Breast epithelium (tissue), 4 donors: ENCODE results near the gene TRMT61A. TPM values are rescaled to one million over a fixed set of nuclear protein-coding genes. Genes with fewer than 3 reads are reported as not detected.
"Not testable (repeated sequence)": the region's sequence is repeated elsewhere in the genome, so short reads cannot be mapped to it uniquely, and the experiment has no call there.

Source experiments
- DNase-seq, 2 donors: peaks; one replicate each; pipeline ENCODE4 v3.0.0-alpha.2; 2019; ENCODE audit warnings: low spot score in 2 of 2
- H3K27ac ChIP-seq, 2 donors: fragments of 200-600 bp; sonication (generic) in 1 of 2; one replicate each; pipeline ENCODE4 v1.5.1; 2016 to 2019; ENCODE audit warnings: mild to moderate bottlenecking in 1 of 2
- H3K27me3 ChIP-seq, 2 donors: fragments of 200-600 bp; sonication (generic) in 1 of 2; one replicate each; pipeline versions ENCODE4 v1.5.1 to v1.6.0; 2017 to 2019; ENCODE audit warnings: control low read depth in 1 of 2, mild to moderate bottlenecking in 1 of 2
- H3K36me3 ChIP-seq: fragments of 200-600 bp; one replicate; pipeline ENCODE4 v1.5.1; 2019
- H3K4me1 ChIP-seq, 2 donors: fragments of 200-600 bp; sonication (generic); one replicate each; pipeline ENCODE4 v1.5.1; 2016 to 2019; ENCODE audit warnings: control low read depth in 1 of 2
- H3K4me3 ChIP-seq, 3 donors: fragments of 200-600 bp; sonication (generic); 1 replicate in 2 of 3; 2 replicates in 1 of 3; pipeline ENCODE4 v1.5.1; 2016 to 2019; ENCODE audit warnings: mild to moderate bottlenecking in 3 of 3, moderate library complexity in 2 of 3
- H3K9me3 ChIP-seq, 2 donors: fragments of 200-600 bp; sonication (generic) in 1 of 2; one replicate each; pipeline ENCODE4 v1.5.1; 2016 to 2019; ENCODE audit warnings: control low read depth in 1 of 2
- POLR2A ChIP-seq: fragments of 450-650 bp; IDR thresholded peaks from one replicate; pipeline ENCODE4 v1.6.1; 2016; ENCODE audit warnings: antibody characterized with exemption, mild to moderate bottlenecking, moderate library complexity
- POLR2AphosphoS5 ChIP-seq, 3 donors: sonication (generic); formaldehyde crosslinking; IDR thresholded peaks; one replicate each; pipeline ENCODE4 v1.6.1; 2017; ENCODE audit warnings: antibody characterized with exemption in 3 of 3
- intact Hi-C: fragments of 100-400 bp; cut with DNase I; formaldehyde crosslinking; loops from one replicate; pipeline ENCODE4 v1.15.1; 2023; ENCODE audit warnings: low total_unique reads
- total RNA-seq, 3 donors: library from RNA; depleted of rRNA; stranded (reverse); fragments of >200 nt; gene quantifications; one replicate each; pipeline ENCODE4 v1.1.0, GENCODE V29; 2016
- TF ChIP-seq, protein P1 (sequence below), 3 donors: fragments of 450-650 bp; IDR thresholded peaks; one replicate each; pipeline ENCODE4 v1.5.1; 2016 to 2017; ENCODE audit warnings: antibody characterized with exemption in 3 of 3, mild to moderate bottlenecking in 3 of 3, moderate library complexity in 3 of 3

The TRMT61A gene
- total RNA-seq, 3 donors from 2014 or later: 10.7 to 17.7 (median 11.3) TPM

DNA sequence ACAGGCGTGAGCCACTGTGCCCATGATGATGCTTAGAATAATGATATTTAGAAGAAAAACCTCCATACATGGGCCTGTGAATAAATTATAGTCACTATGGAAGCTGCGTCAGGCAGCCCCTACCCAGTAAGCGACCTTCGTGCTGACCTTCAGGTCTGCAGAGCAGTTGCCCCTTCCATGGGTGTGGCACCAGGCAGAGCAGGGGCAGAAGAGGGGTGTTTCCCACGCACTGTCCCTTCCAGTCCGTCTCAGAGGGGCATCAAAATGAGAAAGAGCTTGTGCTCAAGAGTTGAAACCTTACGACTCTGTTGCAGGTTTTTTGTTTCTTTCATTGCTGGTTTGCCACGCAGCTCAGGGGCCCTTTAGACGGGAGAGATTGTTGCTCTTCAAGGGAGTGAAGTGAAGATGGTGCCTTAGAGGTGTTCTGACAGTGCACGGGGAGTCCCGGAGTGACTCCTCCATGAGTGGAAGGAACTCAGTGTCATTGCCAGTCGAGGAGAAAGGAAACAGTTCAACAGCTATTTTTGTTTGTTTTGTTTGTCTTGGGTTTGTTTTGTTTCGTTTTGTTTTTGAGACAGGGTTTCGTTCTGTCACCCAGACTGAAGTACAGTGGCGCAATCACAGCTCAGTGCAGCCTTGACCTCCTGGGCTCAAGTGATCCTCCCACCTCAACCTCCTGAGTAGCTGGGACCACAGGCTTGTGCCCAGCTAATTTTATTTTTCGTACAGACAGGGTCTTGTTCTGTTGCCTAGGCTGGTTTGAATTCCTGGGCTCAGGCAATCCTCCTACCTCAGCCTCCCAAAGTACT, 20.3 kb upstream of the TRMT61A start:
- H3K27ac ChIP-seq: no peak overlapping the region

DNA sequence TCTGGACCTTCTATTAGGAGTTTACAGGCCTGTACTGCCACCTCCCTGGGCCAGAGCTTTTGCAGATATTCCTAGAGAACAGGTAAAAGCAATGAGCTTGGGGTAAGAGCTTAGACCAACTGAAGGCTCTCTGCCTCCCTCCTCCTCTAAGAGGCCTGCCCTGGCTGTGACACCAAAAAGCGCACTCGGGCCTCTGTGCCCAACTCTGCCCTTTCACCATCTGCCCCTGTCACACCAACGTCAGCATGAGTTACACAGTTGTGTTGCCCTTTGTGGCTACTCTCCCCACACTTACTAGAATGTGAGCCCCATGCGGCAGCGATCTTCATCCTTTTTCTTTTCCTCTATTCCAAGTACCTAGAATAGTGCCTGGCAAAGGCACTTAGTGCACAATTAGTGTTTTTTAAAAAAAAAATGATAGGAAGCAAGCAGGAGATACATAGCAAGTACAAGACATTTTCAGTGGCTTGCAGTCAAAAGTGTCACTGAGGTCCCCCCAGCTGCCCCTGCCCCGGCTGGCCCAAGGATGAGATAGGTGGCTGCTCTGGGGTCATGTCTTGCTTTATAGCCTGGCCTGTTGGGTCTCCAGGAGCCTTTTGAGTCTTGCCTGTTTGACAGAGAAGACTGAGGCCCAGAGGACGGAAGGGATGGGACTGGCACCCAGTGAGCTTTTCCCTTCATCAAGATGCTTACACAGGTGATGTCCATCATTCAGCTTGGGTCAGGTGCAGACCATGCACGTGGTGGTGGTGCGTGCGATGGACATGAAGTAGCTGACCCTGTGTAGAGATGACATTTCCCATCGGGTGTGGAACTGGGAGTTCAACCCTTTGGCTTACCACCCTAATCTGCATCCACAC, 18.9 kb upstream of the TRMT61A start:
- H3K4me3 ChIP-seq: no peak overlapping the region
- intact Hi-C loops: no loop called here
- DNase-seq: peak in 1 of 2 donors; percentile 35
- TF ChIP-seq, protein P1, sequence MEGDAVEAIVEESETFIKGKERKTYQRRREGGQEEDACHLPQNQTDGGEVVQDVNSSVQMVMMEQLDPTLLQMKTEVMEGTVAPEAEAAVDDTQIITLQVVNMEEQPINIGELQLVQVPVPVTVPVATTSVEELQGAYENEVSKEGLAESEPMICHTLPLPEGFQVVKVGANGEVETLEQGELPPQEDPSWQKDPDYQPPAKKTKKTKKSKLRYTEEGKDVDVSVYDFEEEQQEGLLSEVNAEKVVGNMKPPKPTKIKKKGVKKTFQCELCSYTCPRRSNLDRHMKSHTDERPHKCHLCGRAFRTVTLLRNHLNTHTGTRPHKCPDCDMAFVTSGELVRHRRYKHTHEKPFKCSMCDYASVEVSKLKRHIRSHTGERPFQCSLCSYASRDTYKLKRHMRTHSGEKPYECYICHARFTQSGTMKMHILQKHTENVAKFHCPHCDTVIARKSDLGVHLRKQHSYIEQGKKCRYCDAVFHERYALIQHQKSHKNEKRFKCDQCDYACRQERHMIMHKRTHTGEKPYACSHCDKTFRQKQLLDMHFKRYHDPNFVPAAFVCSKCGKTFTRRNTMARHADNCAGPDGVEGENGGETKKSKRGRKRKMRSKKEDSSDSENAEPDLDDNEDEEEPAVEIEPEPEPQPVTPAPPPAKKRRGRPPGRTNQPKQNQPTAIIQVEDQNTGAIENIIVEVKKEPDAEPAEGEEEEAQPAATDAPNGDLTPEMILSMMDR (IDR thresholded peaks at IDR 0.05): no peak
- TF ChIP-seq POLR2AphosphoS5 (IDR thresholded peaks at IDR 0.05) (no peak), POLR2A (no peak)
- no peak overlapping the region for H3K27ac ChIP-seq
- no peaks in the 10 kb centered on the region for H3K9me3 ChIP-seq
- H3K4me1 ChIP-seq: peaks cover 4 to 13% of the 10 kb centered on the region in 2 donors
- no peaks in the 10 kb centered on the region for H3K27me3 ChIP-seq
- H3K36me3 ChIP-seq: no peaks in the 10 kb centered on the region

More for the DNA sequence above, 20.3 kb upstream of the TRMT61A start:
- intact Hi-C loops: no loop called here
- Histone ChIP-seq H3K4me1 (peaks cover 4 to 11% of the 10 kb centered on the region in 2 donors), H3K4me3 (no peak overlapping the region), H3K9me3 (no peaks in the 10 kb centered on the region), H3K27me3 (no peaks in the 10 kb centered on the region), H3K36me3 (no peaks in the 10 kb centered on the region)
- TF ChIP-seq, protein P1 (IDR thresholded peaks at IDR 0.05): no peak
- TF ChIP-seq POLR2AphosphoS5 (IDR thresholded peaks at IDR 0.05) (no peak), POLR2A (no peak)
- peak in 1 of 2 donors; percentile 10 for DNase-seq

DNA sequence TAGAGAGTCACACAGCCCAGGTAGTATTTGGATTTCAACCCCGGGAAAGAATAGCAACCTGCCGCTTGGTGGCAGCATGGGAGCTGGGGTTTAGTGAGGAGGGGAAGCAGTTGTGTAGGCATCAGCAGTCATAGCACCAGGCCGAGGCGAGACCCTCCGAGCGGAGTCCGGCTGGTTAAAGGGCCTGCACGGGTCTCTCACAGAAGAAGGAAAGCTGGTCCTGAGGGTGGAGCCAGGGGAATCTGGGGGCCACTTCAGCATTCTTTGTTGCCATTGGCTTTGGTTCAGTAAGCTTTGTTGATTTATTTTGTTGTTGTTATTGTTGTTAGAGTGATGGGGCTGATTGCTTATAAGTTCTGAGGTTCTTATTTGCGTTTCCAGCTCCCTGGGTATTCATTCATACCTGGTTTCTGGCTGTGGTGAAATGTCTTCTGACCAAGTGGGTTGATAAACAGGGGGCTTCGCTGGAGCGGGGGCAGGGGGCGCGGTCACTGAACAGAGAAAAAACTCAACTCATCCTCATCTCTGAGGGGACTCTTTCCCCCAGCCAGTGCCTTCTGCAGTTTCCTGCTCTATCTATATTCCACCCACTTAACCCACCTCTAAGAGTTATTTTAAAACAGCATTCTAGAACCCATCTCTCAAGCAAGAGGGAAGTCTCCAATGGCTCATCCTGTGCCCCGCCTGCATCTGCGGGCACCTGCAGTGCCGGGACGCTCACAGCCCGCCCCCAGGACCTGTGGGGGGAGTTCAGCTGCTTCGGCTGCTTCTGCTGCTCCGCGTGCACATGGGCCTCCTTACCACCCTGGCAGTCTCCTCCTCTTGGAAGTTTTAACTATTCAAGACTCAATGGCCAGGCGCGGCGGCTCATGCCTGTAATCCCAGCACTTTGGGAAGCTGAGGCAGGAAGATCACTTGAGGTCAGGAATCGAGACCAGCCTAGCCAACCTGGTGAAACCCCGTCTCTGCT, 18.0 kb upstream of the TRMT61A start:
- Histone ChIP-seq H3K36me3 (no peaks in the 10 kb centered on the region), H3K27me3 (no peaks in the 10 kb centered on the region), H3K4me3 (no peak overlapping the region), H3K9me3 (no peaks in the 10 kb centered on the region), H3K4me1 (peaks cover 4 to 13% of the 10 kb centered on the region in 2 donors), H3K27ac (no peak overlapping the region)
- TF ChIP-seq, protein P1 (IDR thresholded peaks at IDR 0.05): no peak
- TF ChIP-seq POLR2A: no peak
- no peak for TF ChIP-seq POLR2AphosphoS5 (IDR thresholded peaks at IDR 0.05)
- intact Hi-C loops: no loop called here
- DNase-seq: peak in 1 of 2 donors; percentile 15

DNA sequence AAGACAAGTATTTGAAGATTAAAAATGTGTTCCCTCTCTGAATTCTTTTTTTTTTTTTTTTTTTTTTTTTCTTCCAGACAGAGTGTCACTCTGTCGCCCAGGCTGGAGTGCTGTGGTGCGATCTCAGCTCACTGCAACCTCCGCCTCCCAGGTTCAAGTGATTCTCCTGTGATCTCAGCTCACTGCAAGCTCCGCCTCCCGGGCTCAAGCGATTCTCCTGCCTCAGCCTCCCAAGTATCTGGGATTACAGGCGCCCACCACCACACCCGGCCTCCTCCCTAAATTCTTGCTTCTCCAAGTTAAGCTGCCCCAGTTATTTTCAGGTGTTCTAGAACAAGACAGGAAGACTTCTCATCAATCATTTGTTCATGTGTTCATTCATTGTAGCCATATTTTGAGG, 16.8 kb upstream of the TRMT61A start:
- intact Hi-C loops, DNase-seq, H3K36me3 ChIP-seq, H3K4me3 ChIP-seq, H3K27me3 ChIP-seq, H3K9me3 ChIP-seq: not testable (repeated sequence)
- peaks cover 4 to 13% of the 10 kb centered on the region in 2 donors for H3K4me1 ChIP-seq
- peak overlapping the region; percentile 82 to 90 for H3K27ac ChIP-seq
